HepG2 (cell line): ENCODE measurements around the gene MDP1. TPM values are rescaled to one million over a fixed set of nuclear protein-coding genes. Genes with fewer than 3 reads are reported as not detected.
A peak's percentile ranks its signal among the peaks of the same experiment; 100 is the strongest.

ENCODE experiments used
- ARHGAP35 ChIP-seq: sonication (generic); formaldehyde crosslinking; IDR thresholded peaks from 2 replicates; pipeline ENCODE4 v1.9.0; 2022; ENCODE audit warnings: mild to moderate bottlenecking, inconsistent platforms, moderate library complexity, missing genetic modification reagents, borderline replicate concordance
- CAMTA2 ChIP-seq: sonication (generic); formaldehyde crosslinking; IDR thresholded peaks from 2 replicates; pipeline ENCODE4 v1.4.0; 2020; ENCODE audit warnings: mild to moderate bottlenecking, missing genetic modification reagents, borderline replicate concordance
- ERF ChIP-seq: IDR thresholded peaks from 2 replicates; pipeline ENCODE4 v1.6.1; 2018; ENCODE audit warnings: missing biosample characterization, missing genetic modification reagents
- FOSL2 ChIP-seq: sonication (generic); formaldehyde crosslinking; IDR thresholded peaks from 2 replicates; pipeline ENCODE4 v1.4.0; 2020; ENCODE audit warnings: missing genetic modification reagents
- IKZF4 ChIP-seq: sonication (generic); formaldehyde crosslinking; IDR thresholded peaks from 2 replicates; pipeline ENCODE4 v1.5.1; 2020; ENCODE audit warnings: borderline replicate concordance, mild to moderate bottlenecking, low read depth, missing genetic modification reagents; ENCODE audit errors: not compliant biosample characterization
- MYC ChIP-seq: sonication (generic); formaldehyde crosslinking; IDR thresholded peaks from 2 replicates; pipeline ENCODE4 v1.9.0; 2021; ENCODE audit warnings: missing genetic modification reagents, borderline replicate concordance
- NCOR1 ChIP-seq: fragments of 200-600 bp; sonication (generic); IDR thresholded peaks from 2 replicates; pipeline ENCODE4 v1.7.0; 2017; ENCODE audit warnings: antibody characterized with exemption, low read length, borderline replicate concordance
- POLR2AphosphoS2 ChIP-seq: IDR thresholded peaks from 2 replicates; pipeline ENCODE4 v1.6.1; 2011; ENCODE audit warnings: low read depth, low read length, improper control_type of control experiment
- RAD51 ChIP-seq: fragments of 450-650 bp; IDR thresholded peaks from 2 replicates; pipeline ENCODE4 v1.6.1; 2016; ENCODE audit warnings: borderline replicate concordance
- SUZ12 ChIP-seq: fragments of 150-350 bp; IDR thresholded peaks from 2 replicates; pipeline ENCODE4 v1.6.1; 2014; ENCODE audit warnings: low read depth, low read length
- THAP11 ChIP-seq: IDR thresholded peaks from 2 replicates; pipeline ENCODE4 v1.6.1; 2016; ENCODE audit warnings: missing biosample characterization, missing genetic modification reagents
- TP53 ChIP-seq: sonication (generic); formaldehyde crosslinking; conservative IDR thresholded peaks from 2 replicates; pipeline ENCODE4 v1.4.0; 2020; ENCODE audit warnings: missing genetic modification reagents
- U2AF2 ChIP-seq: fragments of 200-400 bp; formaldehyde crosslinking; IDR thresholded peaks from 2 replicates; pipeline ENCODE4 v1.6.1; 2017; ENCODE audit warnings: low read depth, mild to moderate bottlenecking, low read length
- ZFP62 ChIP-seq: sonication (generic); formaldehyde crosslinking; IDR thresholded peaks from 2 replicates; pipeline ENCODE4 v1.4.0; 2020; ENCODE audit warnings: missing genetic modification reagents
- ZFY ChIP-seq: sonication (generic); formaldehyde crosslinking; IDR thresholded peaks from 2 replicates; pipeline ENCODE4 v1.4.0; 2020; ENCODE audit warnings: missing genetic modification reagents
- ZNF354B ChIP-seq: sonication (generic); formaldehyde crosslinking; IDR thresholded peaks from 2 replicates; pipeline ENCODE4 v1.8.0; 2022; ENCODE audit warnings: mild to moderate bottlenecking, missing genetic modification reagents
- ZNF441 ChIP-seq: sonication (generic); formaldehyde crosslinking; IDR thresholded peaks from 2 replicates; pipeline ENCODE4 v1.7.0; 2021; ENCODE audit warnings: missing genetic modification reagents, borderline replicate concordance
- ZNF530 ChIP-seq: sonication (generic); formaldehyde crosslinking; IDR thresholded peaks from 2 replicates; pipeline ENCODE4 v1.5.0; 2020; ENCODE audit warnings: low read depth, mild to moderate bottlenecking, missing genetic modification reagents
- ZNF567 ChIP-seq: sonication (generic); formaldehyde crosslinking; IDR thresholded peaks from 2 replicates; pipeline ENCODE4 v1.8.1; 2023; ENCODE audit warnings: mild to moderate bottlenecking, missing genetic modification reagents, borderline replicate concordance
- ZNF597 ChIP-seq: sonication (generic); formaldehyde crosslinking; IDR thresholded peaks from 2 replicates; pipeline ENCODE4 v1.5.0; 2020; ENCODE audit warnings: missing genetic modification reagents
- ZNF720 ChIP-seq: sonication (generic); formaldehyde crosslinking; IDR thresholded peaks from 2 replicates; pipeline ENCODE4 v1.4.0; 2020; ENCODE audit warnings: missing genetic modification reagents
- polyA plus RNA-seq, 8 experiments: library from polyadenylated mRNA; depleted of rRNA in 3 of 8; stranded (reverse) in 7 of 8; unstranded in 1 of 8; fragments of >200 nt; fragmentation: Illumina TruSeq in 4 of 8; extraction: Trizol in 4 of 8; gene quantifications; 2 replicates each; pipeline versions ENCODE4 v1.2.1 to v1.2.3, GENCODE V29; 2011 to 2016; ENCODE audit warnings: low read depth in 4 of 8, missing spikeins in 1 of 8, mixed read lengths in 1 of 8; ENCODE audit not compliant: insufficient read depth in 1 of 8
- total RNA-seq, 5 experiments: library from RNA; depleted of rRNA; stranded (reverse); fragments of >200 nt; fragmentation: Illumina TruSeq; extraction: Trizol; gene quantifications; 2 replicates each; pipeline ENCODE4 v1.2.3, GENCODE V29; 2016; ENCODE audit warnings: low read depth in 1 of 5
- TF ChIP-seq, protein P1 (sequence below): sonication (generic); formaldehyde crosslinking; conservative IDR thresholded peaks from 2 replicates; pipeline ENCODE4 v1.8.0; 2022; ENCODE audit warnings: missing genetic modification reagents
- TF ChIP-seq, protein P2 (sequence below): sonication (generic); formaldehyde crosslinking; IDR thresholded peaks from 2 replicates; pipeline ENCODE4 v1.5.1; 2020; ENCODE audit warnings: missing genetic modification reagents, mild to moderate bottlenecking, borderline replicate concordance

Gene MDP1
- total and polyA plus RNA-seq, 2 of the 13 experiments (the other 11 are each of a cell fraction or from before 2014, with no cell fraction given): 44.1 to 48.7 TPM

GRCh38 chr14:24232121-24232644 lies 16.3 kb upstream of the MDP1 start, which contains the start of gene NEDD8 (continued):
- TF ChIP-seq NCOR1 (no peak), ARHGAP35 (CRISPR knock-in tag) (no peak; the same call in 1 of the 2 replicates), FOSL2 (CRISPR knock-in tag) (no peak; the same call in 1 of the 2 replicates), ZNF720 (no peak), IKZF4 (peak; percentile 96), ZNF597 (CRISPR knock-in tag) (peak; percentile 96), U2AF2 (no peak), ZFY (CRISPR knock-in tag) (peak; percentile 73), THAP11 (CRISPR knock-in tag) (peak; percentile 97), RAD51 (no peak), MYC (CRISPR knock-in tag) (no peak), ERF (CRISPR knock-in tag) (peak; percentile 67), ZFP62 (CRISPR knock-in tag) (0 out of 2 replicates have a peak, but pooled peaks have one; percentile 89), POLR2AphosphoS2 (no peak), ZNF441 (CRISPR knock-in tag) (peak; percentile 12; the same call in 1 of the 2 replicates), ZNF530 (CRISPR knock-in tag) (peak; percentile 91; the same call in 1 of the 2 replicates), CAMTA2 (peak; percentile 99; the same call in 1 of the 2 replicates), TP53 (CRISPR knock-in tag) (peak; percentile 79), ZNF354B (0 out of 2 replicates have a peak, but pooled peaks have one; percentile 1), SUZ12 (peak; percentile 95), ZNF567 (peak; percentile 35; the same call in 1 of the 2 replicates)
- TF ChIP-seq, protein P1, sequence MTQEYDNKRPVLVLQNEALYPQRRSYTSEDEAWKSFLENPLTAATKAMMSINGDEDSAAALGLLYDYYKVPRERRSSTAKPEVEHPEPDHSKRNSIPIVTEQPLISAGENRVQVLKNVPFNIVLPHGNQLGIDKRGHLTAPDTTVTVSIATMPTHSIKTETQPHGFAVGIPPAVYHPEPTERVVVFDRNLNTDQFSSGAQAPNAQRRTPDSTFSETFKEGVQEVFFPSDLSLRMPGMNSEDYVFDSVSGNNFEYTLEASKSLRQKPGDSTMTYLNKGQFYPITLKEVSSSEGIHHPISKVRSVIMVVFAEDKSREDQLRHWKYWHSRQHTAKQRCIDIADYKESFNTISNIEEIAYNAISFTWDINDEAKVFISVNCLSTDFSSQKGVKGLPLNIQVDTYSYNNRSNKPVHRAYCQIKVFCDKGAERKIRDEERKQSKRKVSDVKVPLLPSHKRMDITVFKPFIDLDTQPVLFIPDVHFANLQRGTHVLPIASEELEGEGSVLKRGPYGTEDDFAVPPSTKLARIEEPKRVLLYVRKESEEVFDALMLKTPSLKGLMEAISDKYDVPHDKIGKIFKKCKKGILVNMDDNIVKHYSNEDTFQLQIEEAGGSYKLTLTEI (CRISPR knock-in tag): no peak
- TF ChIP-seq, protein P2, sequence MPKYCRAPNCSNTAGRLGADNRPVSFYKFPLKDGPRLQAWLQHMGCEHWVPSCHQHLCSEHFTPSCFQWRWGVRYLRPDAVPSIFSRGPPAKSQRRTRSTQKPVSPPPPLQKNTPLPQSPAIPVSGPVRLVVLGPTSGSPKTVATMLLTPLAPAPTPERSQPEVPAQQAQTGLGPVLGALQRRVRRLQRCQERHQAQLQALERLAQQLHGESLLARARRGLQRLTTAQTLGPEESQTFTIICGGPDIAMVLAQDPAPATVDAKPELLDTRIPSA (CRISPR knock-in tag): peak; percentile 31; the same call in 1 of the 2 replicates
